Right atrium auricular region (tissue), 2 donors: ENCODE data around the gene MAP2K5. TPM values are rescaled to one million over a fixed set of nuclear protein-coding genes. Genes with fewer than 3 reads are reported as not detected.

ENCODE experiments used
- DNase-seq: peaks from one replicate; pipeline ENCODE4 v3.0.0-alpha.2; 2019; ENCODE audit warnings: low spot score
- H3K27ac ChIP-seq, 2 donors: fragments of 200-600 bp; sonication (generic); 1 replicate in 1 of 2; 2 replicates in 1 of 2; pipeline ENCODE4 v1.5.1; 2016 to 2019
- H3K27me3 ChIP-seq, 2 donors: fragments of 200-600 bp; sonication (generic); one replicate each; pipeline versions ENCODE4 v1.5.1 to v1.6.0; 2017 to 2019
- H3K36me3 ChIP-seq: fragments of 200-600 bp; sonication (generic); one replicate; pipeline ENCODE4 v1.5.1; 2016
- H3K4me1 ChIP-seq, 2 donors: fragments of 200-600 bp; sonication (generic); one replicate each; pipeline versions ENCODE4 v1.5.1 to v1.6.0; 2017 to 2019
- H3K4me3 ChIP-seq, 2 donors: fragments of 200-600 bp; sonication (generic); 1 replicate in 1 of 2; 2 replicates in 1 of 2; pipeline ENCODE4 v1.5.1; 2017 to 2019; ENCODE audit warnings: mild to moderate bottlenecking in 1 of 2, moderate library complexity in 1 of 2
- H3K9me3 ChIP-seq, 2 donors: fragments of 200-600 bp; sonication (generic); one replicate each; pipeline ENCODE4 v1.5.1; 2019
- total RNA-seq, 2 donors: library from RNA; depleted of rRNA; stranded (reverse); fragments of >200 nt; gene quantifications; one replicate each; pipeline ENCODE4 v1.1.0, GENCODE V29; 2016
- TF ChIP-seq, protein P1 (sequence below), 2 donors: fragments of 200-600 bp; sonication (generic); IDR thresholded peaks; one replicate each; pipeline ENCODE4 v1.5.1; 2019; ENCODE audit warnings: antibody characterized with exemption in 2 of 2

The MAP2K5 gene
- total RNA-seq, 2 donors from 2014 or later, result 5.8 to 6.7 TPM

DNA sequence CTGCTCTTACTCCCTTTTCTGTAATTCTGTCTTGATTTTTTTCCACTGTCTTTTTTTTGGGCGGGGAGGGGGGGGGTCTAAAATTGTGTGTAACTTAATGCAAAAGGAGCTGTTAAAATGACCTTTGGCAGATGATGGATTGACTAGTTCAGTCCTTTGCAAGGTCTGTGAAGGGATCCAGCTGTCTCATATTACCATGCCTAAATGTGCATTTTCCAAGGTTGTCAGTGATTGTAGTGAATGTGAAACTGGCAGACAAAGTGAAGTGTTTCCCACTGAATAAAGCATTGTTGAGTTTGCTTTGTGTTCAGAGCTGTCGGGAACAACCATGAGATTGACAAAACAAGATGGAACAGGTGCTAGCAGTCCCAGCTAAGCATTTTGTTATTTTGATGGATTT, 172.7 kb downstream of the MAP2K5 start:
- Histone ChIP-seq H3K27ac (no peak overlapping the region), H3K36me3 (peaks cover 6% of the 10 kb centered on the region), H3K27me3 (no peaks in the 10 kb centered on the region), H3K4me3 (no peak overlapping the region), H3K9me3 (no peaks in the 10 kb centered on the region), H3K4me1 (no peaks in the 10 kb centered on the region)
- TF ChIP-seq, protein P1, sequence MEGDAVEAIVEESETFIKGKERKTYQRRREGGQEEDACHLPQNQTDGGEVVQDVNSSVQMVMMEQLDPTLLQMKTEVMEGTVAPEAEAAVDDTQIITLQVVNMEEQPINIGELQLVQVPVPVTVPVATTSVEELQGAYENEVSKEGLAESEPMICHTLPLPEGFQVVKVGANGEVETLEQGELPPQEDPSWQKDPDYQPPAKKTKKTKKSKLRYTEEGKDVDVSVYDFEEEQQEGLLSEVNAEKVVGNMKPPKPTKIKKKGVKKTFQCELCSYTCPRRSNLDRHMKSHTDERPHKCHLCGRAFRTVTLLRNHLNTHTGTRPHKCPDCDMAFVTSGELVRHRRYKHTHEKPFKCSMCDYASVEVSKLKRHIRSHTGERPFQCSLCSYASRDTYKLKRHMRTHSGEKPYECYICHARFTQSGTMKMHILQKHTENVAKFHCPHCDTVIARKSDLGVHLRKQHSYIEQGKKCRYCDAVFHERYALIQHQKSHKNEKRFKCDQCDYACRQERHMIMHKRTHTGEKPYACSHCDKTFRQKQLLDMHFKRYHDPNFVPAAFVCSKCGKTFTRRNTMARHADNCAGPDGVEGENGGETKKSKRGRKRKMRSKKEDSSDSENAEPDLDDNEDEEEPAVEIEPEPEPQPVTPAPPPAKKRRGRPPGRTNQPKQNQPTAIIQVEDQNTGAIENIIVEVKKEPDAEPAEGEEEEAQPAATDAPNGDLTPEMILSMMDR (IDR thresholded peaks at IDR 0.05), result no peak
- DNase-seq, result no peak

DNA sequence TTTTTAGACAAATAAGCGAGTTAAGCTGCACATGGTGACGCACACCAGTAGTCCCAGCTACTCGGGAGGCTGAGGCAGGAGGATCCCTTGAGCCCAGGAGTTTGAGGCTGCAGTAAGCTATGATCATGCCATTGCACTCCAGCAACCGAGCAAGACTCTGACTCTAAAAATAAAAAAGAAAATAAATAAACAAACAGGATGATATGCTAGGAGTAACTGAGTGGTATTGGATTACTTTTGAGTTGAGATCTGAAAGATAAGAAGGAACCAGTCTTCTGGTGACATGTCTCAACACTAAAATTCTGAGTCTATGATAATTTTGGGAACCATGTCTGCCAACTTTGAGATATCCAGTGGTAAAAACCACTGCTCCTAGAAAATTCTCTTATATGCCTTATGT, 173.7 kb downstream of the MAP2K5 start:
- Histone ChIP-seq H3K27ac (no peak overlapping the region), H3K27me3 (no peaks in the 10 kb centered on the region), H3K4me1 (no peaks in the 10 kb centered on the region), H3K4me3 (no peak overlapping the region), H3K9me3 (no peaks in the 10 kb centered on the region), H3K36me3 (peaks cover 1% of the 10 kb centered on the region)
- DNase-seq, result no peak
- TF ChIP-seq, protein P1 (IDR thresholded peaks at IDR 0.05), result no peak

DNA sequence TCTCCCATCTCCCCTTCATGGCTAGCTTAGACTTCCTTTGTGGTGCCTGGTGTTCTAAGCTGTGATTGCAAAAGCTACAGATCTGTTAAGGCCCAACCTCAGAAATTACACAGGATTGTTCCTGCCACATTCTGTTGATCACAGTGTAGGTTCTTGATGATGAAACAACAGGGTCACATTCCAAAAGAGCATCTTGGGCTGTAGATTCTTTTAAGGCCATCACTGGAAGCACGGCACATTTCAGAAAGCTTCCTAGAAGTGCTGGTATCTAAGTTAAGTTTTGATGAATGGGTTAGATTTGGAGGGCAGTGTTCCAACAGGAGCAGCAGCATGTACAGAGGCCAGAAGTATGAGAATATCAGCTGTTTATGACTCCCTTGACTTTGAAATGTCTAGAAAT, 175.3 kb downstream of the MAP2K5 start:
- no peaks in the 10 kb centered on the region for H3K9me3 ChIP-seq

DNA sequence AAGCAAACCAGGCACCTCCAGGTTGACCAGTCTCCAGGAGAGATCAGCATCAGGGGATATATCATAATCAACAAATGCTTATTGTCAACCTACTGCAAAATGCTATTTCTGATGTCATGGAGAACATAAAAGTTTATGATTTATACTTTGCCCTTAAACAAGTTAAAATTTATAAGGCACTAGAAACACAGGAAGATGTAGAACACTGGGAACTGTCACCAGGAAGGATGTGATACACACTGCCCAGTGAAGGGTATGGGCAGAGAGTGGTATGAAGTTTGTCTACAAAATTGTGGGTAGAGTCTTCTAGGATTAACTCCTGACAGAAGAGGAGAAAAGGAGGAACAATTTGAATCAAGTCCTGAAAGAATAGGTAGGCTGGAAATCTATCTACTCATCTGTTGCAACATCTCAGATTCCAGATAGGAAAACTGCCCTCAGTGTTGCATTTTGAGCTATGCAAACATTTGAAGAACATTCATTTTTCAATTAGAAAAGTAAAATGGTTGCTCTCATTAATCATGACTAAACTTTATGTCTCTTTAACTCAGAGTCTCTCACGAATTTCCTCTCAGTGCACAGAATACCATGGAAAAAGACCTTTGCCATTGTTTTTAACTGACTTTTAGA, 176.9 kb downstream of the MAP2K5 start:
- no peak for DNase-seq
- no peaks in the 10 kb centered on the region for H3K4me1 ChIP-seq
- no peak overlapping the region for H3K4me3 ChIP-seq
- no peaks in the 10 kb centered on the region for H3K36me3 ChIP-seq
- no peak overlapping the region for H3K27ac ChIP-seq
- TF ChIP-seq, protein P1 (IDR thresholded peaks at IDR 0.05), result no peak
- no peaks in the 10 kb centered on the region for H3K27me3 ChIP-seq
- no peaks in the 10 kb centered on the region for H3K9me3 ChIP-seq

More for the DNA sequence above, 175.3 kb downstream of the MAP2K5 start:
- Histone ChIP-seq H3K4me1 (no peaks in the 10 kb centered on the region), H3K27ac (no peak overlapping the region), H3K4me3 (no peak overlapping the region), H3K27me3 (no peaks in the 10 kb centered on the region), H3K36me3 (no peaks in the 10 kb centered on the region)
- TF ChIP-seq, protein P1 (IDR thresholded peaks at IDR 0.05), result no peak
- DNase-seq, result no peak

DNA sequence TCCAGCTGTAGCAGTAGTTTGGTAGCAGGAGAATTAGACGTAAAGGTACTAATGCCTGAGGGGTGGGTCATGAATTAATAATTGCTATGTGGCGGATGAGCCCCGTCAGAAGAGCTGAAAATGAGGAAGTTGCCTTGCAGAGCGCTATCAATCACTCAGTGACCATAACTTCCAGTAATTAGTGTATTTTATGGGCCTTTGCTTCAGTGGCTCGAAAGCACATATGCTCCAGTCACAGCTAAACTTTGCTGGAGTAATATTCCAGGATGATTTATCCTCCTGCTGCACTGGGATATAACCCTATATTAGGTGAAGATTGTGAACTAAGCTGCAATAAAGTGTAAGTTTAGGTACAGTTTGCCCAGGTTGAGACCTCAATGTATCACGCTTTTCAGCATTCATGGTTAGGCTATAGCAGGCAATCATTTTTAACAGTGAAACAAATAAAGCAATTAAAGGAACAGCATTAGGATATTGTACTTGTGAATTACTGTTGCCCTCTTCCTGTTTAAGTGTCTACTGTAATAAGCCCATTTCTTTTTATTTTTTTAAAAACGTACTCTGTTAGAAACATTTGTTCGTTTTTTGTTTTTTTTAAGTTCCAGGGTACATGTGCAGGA, 178.2 kb downstream of the MAP2K5 start:
- TF ChIP-seq, protein P1 (IDR thresholded peaks at IDR 0.05), result no peak
- H3K4me1 ChIP-seq, result no peaks in the 10 kb centered on the region
- DNase-seq, result no peak

More for the DNA sequence above, 178.2 kb downstream of the MAP2K5 start:
- Histone ChIP-seq H3K27me3 (no peaks in the 10 kb centered on the region), H3K4me3 (no peak overlapping the region), H3K36me3 (no peaks in the 10 kb centered on the region), H3K27ac (no peak overlapping the region), H3K9me3 (no peaks in the 10 kb centered on the region)
